HG02588 (cell line): Measurements from ENCODE around the gene LHX4.

Experiments used
- ATAC-seq: cut with Tn5 transposase; IDR thresholded peaks from one replicate; pipeline ENCODE4 v1.9.1; 2021; ENCODE audit warnings: mild to moderate bottlenecking, moderate library complexity; ENCODE audit not compliant: unreplicated experiment

Gene LHX4

GRCh38 chr1:180294711-180295110 lies 64.6 kb downstream of the LHX4 start:
- no peak for ATAC-seq

DNA sequence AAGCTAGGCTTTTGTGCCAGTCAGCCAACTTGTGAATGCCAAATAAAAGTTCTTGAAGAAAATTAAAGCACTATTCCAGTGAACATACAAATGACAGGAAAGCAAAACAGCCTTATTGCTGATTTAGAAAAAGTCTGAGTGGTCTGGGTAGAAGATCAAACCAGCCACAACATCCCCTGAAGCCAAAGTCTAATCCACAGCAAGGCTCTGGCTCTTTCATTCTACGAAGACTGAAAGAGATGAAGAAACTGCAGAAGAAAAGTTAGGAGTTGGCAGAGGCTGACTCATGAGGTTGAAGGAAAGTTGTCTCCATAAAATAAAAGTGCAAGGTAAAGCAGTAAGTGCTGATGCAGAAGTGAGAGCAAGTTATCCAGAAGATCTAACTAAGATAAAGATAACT lies 65.9 kb downstream of the LHX4 start:
- no peak for ATAC-seq

GRCh38 chr1:180299479-180300221 lies 69.6 kb downstream of the LHX4 start:
- no peak for ATAC-seq

GRCh38 chr1:180301135-180301742 lies 71.2 kb downstream of the LHX4 start:
- ATAC-seq = no peak

DNA sequence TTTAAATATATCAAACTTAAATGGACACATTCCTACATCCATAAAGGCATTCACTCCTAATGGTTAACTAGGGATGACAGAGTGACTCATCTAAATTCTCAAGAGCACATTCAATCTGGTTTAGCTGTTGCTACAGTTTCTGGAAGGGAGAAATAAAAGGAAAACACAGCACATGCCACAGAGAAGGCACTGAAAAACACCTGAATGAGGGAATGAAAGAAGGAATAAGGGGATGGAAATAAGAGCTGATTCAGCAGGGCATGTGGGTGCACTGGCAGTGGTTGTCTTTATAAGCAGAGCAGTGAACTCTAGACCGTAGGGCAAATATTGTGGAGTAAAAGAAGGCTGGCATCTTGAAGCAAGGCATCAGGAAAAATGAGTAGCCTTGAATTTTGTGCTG lies 79.3 kb downstream of the LHX4 start:
- ATAC-seq = no peak

- ATAC-seq = no peak
Measured at GRCh38 chr1:180310095-180310494, 80.0 kb downstream of the LHX4 start.

- no peak for ATAC-seq
Measured at GRCh38 chr1:180311011-180311730, 81.1 kb downstream of the LHX4 start.

- ATAC-seq = no peak
Measured at GRCh38 chr1:180312926-180313325, 82.9 kb downstream of the LHX4 start.

GRCh38 chr1:180327089-180327488 lies 97.0 kb downstream of the LHX4 start:
- ATAC-seq = no peak
